Stimulated activated CD8-positive, alpha-beta memory T cell treated with anti-CD3 and anti-CD28 coated beads, Interleukin-12 subunit alpha, Interleukin-12 subunit beta, amount 100 ng/mL, for 24 hours (primary cell): ENCODE data around the gene ASZ1.

ENCODE experiments used
- DNase-seq: peaks from one replicate; pipeline ENCODE4 v3.0.0-alpha.2; 2020; ENCODE audit errors: extremely low read depth

ASZ1 gene

DNA sequence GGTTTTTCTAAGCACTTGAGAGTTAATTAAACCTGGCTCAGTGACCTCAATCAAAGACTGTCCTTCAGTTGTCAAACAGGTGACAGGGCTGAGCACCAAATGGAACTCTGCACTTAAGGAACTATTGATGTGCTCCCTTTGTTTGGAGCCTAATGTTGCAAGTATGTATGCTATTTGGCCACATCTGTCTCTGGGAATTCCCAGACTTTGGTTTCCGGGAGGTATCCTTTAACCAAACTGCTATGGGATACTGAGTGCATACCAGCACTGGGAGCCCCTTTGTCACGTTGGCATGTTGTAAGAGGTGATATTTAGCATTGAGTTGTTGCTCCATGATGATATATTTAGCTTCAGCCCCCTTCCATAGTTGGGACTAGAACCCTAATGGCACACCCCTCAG is 25.2 kb downstream of the ASZ1 start:
- no peak for DNase-seq

DNA sequence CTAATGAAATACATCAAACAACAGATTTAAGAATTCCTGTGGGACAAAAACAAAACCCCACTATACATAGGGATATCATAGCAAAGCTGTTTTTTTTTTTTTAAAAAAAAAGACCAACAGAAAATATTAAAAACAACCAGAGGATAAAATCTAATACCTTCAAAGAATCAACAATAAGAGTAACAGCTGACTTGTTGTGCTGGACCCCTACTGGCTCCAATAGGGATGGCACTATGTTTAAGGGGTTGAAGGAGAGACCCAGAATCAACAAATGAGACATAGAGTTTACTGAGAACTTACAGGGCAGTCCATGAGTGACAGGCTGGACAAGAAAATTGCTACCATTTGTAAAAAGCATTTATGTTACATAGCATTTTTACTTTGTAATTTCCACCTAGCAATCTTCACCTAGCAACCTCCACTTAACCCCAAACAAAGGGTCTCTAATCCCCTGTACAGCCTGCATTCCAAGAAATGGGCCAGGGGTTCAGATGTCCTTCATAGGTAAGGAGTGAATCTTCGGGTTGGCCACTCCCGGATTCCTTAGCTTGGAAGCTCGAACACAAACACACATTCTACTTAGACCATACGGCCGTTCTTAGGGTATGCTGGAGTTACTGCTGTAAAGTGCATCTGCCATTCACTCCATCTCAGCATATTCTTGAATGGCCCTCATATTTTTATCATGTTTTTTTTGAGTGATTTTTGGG is 25.8 kb downstream of the ASZ1 start:
- DNase-seq: no peak

DNA sequence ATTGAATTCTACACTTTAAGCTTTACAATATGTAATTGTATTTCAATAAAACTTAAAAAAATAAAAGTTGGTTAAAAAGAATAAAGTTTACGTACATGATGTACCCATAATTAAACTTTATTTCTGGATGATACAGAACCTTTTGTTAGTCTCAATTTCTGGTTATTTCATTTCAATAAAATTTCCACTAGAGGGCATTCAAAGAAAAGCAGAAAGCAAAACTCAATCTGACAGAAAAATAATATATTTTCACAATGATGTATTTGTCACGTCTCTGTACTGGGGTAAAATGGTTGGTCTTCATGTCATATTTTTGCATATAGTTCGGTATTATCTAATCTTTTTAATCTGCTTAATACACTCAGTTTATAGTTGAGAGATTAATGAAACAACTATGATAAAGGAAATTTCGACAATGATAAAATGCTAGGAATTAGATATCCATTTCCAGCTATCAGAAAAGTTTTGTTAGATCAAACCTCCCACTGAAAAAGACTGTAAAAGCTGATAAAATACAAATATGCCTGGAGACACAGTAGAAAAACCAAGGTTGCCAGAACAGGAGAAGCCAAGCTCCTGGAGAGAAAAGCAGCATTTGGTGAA is 27.4 kb downstream of the ASZ1 start:
- no peak for DNase-seq

DNA sequence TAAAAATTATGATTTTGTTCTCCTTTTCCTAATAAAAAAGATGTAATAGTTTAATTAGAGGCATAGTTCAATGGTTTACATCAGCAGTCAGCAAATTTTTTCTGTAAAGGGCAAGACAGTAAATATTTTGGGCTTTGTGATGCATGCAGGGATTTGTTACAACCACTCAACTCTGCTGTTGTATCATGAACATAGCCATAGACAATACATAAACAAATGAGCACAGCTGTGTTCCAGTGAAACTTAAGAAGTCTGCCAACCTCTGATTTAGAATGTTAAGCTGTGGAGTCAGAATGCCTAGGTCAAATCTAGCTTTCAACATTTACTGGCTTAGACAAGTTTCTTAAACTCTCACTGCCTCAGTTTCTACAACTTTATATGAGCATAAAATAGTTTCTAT is 31.6 kb downstream of the ASZ1 start:
- no peak for DNase-seq

DNA sequence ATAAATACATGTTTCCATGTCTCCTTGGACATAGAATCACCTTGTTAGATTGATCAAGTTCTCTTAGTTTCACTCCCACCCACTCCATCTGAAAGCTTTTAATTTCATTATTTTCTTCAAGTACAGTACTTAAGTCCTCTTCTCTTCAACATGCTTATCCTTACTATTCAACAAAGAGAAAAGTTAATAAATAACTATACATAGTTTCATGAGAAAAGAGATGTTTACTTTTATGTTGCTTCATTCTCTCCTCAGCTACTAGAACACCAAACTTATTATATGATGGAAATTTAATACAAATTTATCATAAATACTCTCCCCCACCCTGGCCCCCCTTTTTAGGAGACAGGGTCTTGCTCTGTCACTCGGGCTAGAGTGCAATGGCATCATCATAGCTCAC is 33.5 kb downstream of the ASZ1 start:
- DNase-seq: no peak

DNA sequence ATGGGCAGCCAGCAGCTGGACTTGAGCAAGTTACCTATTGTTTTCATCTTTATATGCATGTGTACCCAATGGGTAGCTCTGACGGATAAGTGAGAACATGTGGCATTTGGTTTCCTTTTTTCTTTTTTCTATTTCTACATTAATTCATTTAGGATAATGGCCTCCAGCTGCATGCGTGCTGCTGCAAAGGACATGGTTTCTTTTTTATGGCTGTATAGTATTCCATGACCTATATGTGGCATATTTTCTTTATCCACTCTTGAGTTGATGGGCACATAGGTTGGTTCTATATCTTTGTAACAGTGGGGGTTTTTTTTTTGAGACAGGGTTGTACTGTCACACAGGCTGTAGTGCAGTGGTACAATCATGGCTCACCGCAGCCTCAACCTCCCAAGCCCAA is 37.4 kb downstream of the ASZ1 start:
- DNase-seq: no peak

DNA sequence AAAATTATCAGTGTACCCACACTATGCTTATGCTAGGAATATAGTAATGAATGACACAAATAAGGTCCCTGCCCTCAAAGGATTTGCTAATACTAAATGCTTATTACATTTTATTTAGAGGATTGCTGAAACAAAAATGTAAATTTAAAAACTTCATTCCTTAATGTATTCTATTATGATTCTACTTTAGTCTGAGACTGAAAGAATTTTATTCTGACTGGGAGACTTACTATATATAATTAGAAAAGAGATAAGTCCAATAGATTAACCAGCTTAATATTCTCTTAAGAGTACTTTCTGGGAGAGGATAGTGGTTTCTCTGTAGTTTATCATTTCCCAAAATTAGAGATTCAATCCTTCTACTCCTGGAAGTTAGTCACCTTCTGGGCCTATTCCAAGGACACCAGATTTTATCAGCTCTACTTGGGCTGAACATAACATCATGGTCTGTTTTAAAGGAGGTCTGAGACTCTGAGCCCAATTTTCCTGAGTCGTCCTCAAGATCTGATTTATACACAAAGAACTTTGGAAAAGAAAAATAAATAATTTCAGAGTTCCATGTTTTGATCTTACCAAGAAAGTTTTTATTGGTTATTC is 41.1 kb downstream of the ASZ1 start:
- DNase-seq: no peak

DNA sequence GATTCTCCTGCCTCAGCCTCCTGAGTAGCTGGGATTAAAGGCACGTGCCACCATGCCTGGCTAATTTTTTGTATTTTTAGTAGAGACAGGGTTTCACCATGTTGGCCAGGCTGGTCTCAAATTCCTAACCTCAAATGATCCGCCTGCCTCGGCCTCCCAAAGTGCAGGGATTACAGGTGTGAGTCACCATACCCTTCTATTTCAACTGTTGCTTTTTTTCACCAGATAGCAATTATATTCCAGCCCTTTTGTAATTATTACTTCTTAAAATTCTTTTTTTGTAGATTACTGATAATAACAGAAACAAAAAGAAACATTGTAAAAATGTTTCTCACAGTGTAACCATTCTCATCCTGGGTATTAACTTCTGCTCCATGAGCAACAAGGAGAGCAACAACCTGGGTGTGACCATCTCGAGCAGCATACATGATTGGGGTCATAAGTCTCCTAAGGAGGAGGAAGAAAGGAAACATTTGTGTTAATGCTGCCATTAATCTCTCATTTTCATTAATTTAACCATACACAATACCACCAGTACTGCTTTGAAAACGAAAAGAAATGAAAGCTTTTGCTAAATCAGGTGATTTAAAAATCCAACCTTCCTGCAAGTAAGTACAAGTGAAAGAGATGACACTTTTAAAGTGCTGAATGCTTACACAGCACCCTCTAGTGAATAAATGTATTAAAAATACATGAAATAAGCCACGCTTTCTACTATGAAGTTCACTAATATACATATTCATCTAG is 41.8 kb downstream of the ASZ1 start:
- no peak for DNase-seq

DNA sequence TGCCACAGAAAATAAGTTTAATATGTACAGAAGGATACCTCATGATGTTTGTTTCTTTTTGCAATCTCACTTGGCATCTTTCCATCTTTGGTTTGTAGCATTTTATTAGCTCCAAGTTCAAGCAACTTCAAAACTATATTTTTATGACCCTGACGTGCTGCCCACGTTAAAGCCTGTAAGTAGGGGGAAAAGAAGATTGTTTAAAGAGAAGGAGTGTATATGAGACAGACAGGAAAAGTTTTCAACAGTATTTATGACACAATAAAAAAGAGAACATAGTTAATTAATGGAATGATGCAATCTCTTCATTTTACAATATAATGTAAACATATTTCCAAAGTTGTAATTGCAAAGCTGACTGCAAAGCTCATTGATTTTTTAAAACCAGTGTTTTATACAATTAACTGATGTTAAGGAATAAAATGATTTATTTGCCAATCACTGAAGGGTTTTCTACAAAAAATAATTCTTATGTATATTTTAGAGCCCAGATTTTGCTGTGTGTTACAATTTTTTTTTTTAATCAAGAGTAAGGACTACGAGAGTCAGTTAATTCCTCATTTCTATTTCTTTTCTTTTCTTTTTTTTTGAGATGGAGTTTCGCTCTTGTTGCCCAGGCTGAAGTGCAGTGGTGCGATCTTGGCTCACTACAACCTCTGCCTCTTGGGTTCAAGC is 42.5 kb downstream of the ASZ1 start:
- no peak for DNase-seq

DNA sequence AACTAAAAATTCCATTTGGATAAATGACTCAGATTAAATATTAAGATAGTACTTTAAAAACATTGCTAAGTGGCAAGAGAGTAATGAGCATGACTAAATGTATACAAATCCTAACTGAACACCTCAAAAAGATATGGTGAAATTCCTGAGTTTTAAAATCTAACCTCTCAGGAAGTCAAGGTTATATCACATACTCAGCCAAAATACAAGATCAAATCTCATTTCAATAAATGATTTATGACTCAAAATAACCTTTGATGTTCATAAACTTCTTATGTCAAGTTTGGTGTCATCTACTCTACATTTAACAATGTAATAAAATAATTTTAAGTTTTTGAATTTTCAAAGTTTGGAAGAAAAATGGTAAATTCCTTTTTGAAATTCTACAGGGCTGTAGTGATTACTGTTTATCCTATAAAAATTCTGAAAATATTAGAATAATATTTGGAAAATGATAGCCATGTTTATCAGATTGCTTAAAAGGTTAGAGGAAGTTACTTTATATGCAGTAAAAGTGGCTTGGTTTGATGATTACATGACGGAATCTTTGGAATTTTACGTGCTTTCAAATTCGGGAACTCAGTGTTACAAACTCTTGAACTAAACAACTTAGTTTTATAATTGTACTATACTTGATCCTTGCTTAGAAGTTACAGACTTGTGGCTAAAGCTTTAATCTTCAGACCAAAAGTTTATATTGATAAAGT is 43.7 kb downstream of the ASZ1 start:
- DNase-seq: no peak

DNA sequence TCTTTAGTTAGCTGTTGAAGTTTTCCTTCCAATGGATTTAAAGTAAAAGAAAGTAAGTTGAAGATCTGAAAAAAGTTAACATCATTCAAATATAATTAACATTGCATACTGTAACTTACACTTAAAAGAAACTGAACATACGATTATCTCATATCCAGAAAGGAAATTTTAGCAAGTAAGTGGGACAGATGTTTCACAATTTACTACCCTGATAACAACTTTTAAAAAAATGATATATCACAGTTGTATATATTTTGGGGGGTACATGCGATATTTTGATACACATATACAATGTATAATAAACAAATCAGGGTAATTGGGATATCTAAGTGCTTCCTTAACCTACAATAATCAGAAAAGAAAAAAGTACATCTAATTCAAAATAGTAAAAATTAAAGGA is 44.2 kb downstream of the ASZ1 start:
- DNase-seq: no peak

DNA sequence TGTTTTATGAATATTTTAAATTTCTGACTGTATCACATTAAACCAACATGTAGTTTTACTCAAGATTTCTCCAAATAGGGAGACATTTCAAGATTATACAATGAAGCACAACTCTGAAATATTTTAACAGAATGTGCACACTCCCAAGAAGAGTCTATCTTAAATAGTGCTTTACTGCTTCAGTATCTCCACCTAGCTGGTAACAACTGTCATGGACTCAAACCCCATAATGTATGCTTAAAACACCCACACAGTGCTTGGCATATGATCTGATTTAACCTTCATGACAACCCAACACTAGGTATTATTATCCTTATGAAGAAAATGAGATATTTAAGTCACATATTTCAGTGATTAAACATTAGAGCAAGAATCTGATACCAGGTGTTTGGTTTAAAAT is 45.9 kb downstream of the ASZ1 start:
- no peak for DNase-seq

DNA sequence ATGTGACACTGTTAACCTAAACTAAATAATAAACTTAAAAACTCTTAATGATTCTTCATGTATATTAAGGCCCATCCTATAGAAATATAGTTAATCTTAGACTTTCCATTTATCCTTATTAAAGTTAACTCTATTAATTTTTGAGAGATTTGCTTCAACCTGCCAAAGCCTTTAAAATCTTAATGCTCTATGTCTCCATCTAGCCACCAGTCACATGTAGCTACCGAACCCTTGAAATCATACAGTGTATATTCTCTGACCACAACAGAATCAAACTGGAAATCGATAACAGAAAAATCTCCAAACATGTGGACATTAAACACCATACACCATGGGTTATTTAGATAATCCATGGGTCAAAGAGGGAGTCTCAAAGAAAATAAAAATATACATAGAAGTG is 51.9 kb downstream of the ASZ1 start:
- DNase-seq: no peak

DNA sequence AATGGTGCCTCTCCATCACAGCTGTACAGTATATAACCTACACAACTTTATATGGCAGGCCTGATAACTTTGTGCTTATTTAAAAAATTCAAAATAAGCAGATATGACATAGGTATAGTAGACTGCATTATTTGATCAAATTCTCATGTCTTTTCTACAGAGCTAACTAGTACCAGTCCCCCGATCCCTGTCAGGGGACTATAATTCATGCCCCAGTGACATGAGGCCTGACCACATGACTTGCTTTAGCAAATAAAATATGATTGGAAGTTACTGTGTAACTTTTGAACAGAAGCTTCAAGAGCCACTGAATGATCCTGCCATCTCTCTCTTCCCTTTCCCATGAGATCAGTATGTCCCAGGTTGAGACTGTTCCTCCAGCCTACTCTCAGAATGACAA is 55.2 kb downstream of the ASZ1 start:
- DNase-seq: no peak

DNA sequence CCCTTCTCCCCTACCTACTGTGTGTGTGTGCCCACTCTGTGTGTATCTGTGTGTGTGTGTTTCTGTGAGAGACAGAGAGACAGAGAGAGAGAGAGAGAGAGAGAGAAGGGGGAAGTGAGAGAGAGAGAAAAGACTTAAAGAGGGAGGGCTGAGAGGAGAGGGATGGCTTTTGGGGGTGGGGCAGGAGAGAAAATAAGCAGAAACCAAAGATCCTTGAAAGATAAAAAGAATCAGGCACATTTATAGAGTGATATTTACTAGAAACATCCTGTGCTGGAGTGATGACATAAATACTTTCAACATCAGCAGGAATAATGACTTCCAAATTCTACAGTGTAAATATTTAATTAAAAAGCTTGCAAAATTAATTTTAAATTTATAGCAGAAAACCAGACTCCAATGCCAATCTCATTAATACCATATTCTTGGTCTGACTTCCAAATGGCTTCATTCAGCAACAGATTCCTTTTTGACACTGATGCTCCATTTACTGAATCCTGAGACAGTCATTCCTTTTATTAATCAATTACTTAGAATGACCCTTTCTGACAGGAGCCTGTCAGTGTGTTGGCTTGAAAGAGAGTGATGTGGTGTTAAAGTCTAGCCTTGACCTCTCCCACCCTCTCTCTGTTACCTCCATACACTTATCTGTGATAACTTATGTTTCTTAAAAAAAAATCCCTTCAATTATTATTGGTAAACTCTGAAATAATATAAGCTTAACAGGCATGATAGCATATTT is 62.8 kb downstream of the ASZ1 start:
- no peak for DNase-seq

DNA sequence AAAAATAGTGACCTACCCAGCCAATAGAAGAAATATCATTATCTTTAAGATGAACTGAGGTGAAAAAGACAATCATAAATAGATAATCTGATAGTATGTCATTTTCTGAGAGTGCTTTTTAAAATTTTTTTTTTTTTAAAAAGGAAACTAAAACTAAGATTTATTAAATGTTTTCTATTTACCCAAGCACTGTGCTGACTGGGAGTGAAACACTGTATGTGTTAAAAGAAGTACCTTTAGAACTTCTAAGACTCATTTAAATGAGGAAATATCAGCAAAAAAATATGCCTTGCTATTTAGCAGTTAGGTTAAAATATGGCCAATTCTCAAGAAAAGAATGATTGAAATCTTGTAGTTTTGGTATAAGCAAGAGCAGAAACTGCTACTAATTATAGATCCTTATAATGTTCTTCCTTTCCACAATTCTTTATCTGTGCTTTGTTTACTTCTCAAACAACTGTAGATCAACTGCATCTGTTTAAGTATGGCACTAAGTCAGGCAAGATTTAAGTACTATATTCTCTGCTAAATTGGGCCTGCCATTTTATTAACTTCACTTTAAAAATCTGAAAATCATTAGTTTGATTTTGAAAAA is 64.9 kb downstream of the ASZ1 start:
- no peak for DNase-seq

DNA sequence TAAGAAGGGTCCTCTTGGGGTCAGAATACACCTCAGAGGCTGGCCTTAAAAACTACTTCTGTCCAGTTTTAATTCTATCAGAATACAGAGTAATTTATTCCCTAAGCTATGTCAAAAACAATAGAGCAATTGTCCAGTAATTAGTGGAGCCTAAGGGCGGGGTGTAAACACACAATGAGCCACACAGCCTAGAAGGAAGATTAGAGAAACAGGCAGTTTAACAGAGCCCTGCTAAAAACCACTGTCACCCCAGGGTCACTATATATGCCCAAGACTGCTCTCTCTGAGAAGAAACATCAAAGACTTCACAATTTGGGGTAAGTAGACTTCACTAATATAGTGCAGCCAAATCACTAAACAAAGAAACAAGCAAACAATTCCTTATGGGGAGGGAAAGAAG is 77.3 kb downstream of the ASZ1 start:
- DNase-seq: no peak

DNA sequence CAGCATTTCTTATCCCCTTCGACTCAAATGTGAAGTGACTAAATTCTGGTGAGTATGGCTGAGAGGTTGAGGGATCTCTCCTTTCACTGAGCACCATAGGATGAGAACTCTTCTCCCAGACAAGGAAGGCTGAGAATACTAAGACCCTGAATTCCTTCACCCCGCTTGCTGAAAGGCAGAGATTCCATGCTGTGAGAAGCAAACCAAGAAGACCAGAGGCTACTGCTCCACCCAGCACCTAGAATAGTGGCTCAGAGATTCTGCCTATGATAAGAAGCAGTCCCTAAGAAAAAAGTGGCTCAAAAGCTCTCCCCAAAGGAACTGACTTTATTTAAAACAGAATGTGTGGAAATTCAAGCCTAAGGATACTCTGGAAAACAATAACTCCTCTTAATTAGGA is 77.7 kb downstream of the ASZ1 start:
- no peak for DNase-seq

DNA sequence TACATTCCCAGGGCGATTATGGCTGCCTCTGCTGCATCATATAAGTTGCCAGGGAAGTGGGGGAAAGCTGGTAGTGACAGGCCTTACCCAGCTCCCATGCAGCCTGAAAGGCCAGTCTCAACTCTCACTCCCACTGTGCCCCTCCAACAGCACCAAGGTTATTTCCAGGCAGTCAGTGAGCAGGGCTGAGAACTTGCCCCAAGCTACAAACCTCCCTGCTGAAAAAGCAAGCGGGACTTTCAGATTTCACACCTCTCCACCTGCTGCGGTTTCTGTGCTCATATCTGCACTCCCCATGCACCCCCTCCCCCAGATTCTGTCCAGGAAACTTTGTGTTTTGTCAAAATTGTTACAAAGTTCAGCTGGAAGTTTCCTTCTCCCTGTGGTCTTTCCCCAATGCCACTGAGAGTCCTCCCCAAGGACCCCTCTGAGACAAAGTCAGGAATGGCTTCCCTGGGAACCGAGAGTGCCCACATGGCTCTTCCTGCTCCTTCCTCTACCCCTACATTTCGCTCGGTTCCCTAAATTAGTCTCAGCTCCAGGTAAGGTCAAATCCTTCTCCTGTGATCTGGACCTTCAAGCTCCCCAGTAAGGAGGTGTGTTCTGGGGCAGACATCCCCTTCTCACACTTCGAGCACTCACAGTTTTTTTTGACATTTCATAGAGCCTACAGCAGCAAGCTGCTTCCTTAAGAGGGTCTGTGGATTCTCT is 79.2 kb downstream of the ASZ1 start:
- no peak for DNase-seq

DNA sequence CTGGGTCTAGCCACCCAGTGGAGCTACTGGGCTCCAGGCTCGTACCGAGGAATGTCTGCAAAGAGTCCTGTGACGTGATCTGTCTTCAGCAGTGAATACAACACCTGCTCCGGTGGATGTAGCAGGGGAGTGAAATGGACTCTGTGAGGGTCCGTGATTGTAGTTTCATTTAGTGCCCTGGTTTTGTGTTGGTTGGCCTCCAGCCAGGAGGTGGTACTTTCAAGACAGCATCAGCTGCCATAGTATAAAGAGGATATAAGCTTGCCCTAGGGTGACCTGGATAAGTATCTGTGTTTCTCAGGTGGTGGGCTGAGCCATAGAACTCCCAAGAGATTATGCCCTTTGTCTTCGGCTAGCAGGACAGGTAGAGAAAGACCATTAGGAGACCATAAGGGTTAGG is 79.8 kb downstream of the ASZ1 start:
- DNase-seq: no peak
